HG03108 (cell line): Measurements from ENCODE around the gene HRH3.

Experiments used
- ATAC-seq: cut with Tn5 transposase; IDR thresholded peaks from one replicate; pipeline ENCODE4 v1.9.1; 2021; ENCODE audit warnings: moderate library complexity; ENCODE audit not compliant: unreplicated experiment

Gene HRH3

DNA sequence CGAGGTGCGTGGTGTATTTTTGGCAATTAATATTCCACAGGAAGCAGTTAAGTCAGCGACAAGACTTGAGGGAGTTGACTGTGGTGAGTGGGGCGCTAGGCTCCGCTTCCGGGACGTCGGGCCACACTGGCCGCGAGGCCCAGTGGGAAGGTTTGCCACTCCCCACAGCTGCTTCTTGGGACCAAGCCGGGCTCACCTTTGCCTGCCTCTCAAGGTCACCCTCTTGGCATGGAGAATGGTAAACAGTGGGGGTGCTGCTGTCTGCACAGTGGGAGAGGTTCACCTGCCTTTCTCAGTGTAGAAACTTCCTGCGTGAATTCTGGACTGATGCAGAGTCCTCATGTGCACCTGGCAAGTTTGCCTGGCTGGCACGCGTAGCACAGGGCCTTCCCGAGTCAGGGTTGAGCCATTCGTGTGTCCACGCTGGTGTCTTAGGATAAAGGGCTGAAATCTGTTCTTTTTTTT lies 24.6 kb upstream of the HRH3 start:
- ATAC-seq, result no peak

- no peak for ATAC-seq
Measured at GRCh38 chr20:62243906-62244515, 23.9 kb upstream of the HRH3 start.

GRCh38 chr20:62243106-62243505 lies 23.0 kb upstream of the HRH3 start:
- ATAC-seq, result no peak

DNA sequence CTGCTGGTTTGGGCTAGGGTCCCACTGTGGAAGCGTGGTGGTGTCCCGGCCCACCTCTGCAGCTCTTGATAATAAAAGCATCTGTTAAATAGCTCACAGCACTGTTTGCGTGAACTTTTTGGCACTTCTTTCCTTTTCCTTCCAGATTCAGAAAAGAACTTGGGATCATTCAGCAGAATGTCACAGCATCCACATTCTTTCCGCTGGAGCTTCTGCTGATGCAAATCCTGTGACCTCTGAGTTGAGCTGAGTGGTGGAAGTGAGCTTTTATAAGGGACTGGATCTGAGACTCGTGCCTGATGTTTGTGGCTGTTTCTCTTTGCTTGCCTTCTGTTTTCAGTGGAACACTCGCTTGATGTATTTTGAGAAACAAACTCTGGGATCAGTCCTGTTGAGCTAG lies 22.1 kb upstream of the HRH3 start:
- no peak for ATAC-seq

GRCh38 chr20:62241506-62241905 lies 21.4 kb upstream of the HRH3 start:
- ATAC-seq, result no peak

DNA sequence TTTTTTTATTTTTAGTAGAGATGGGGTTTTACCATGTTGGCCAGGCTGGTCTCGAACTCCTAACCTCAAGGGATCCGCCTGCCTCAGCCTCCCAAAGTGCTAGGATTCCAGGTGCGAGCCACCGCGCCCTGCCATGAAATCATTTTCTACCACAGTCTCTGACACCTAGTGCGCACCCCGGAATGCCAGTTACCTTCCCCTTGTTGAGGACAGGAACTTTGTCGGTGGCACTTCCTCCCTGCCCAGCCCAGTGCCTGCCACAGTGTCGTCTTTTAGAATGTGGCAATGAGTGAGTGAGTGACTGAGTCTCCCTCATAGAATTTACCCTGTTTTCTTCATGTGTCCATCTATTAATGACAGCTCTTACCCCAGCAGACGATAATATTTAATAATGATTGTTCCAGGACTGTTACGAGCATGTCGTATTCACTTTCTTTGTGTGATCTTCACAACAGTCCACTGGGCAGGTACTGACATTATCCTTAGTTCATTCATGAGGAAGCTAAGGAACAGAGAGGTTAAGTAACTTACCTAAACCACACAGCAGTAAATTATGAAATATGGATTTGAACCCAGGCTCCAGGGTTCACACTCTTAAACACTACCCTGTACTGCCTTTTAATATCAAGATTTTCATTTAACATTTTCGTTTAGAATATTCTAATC lies 20.1 kb upstream of the HRH3 start:
- ATAC-seq, result no peak

DNA sequence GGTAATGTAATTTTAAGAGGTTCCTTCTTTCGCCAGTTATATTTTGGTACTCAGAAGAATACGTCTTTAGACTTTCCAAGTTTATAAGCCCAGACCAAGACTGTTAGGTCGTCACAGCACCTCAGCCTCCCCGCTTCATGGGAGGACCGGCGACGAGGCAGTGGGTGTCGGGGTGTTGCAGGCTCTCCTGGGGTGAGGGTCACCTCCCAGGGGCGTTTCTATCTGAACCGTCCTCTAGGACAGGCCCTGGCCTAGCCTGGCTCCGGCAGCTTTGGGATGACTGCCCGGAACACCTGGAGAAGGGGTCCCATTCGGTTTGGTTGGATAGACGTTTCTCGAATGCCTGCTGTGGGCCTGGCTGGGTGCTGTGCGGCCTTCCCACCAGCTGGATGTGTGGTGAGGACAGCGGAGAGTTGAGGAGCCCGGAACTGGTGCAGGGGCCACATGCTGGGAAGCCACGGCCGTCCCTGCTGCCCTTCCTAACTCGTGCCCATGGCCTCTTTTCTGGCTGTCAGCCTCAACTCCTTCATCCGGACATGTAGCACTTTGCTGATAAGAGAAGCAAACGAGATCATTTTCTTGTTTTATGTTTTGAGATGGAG lies 19.3 kb upstream of the HRH3 start:
- no peak for ATAC-seq

GRCh38 chr20:62238569-62239277 lies 18.6 kb upstream of the HRH3 start:
- peak; percentile 1 for ATAC-seq

DNA sequence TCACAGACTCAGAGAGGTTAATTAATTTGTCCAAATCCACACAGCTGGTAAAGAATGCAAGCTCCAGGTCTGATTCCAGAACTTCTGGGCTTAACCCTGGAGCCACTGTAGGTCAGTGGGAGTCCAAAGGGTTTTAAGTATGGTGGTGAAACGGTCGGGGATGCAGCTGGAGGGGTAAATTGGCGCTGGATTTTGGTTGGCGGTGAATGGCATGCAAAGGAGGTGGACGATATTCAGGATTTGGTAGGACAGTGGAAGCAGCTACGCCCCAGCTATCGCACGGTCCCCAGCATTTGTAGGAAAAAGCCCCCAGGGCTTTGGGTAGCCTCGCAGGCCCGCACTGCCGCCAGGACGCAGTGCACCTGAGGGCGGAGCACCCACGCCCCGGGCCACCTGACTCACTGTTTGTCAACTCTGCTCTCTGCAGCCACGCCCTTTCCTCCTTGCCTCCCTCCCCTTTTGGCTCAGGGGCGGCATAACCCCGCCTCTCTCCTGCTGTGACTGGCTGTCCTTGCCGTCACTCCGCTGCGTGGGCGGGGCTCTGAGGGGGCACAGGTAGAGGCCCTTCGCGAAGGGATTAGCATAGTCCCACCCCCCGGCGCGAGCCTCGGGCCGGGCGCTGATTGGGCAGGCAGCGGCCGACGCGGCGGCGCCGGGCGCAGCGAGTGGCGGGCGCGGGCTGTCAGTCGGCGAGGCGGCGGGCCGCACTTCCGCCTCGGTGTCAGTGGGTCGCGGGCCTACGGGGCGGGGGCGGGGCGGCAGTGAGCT lies 17.9 kb upstream of the HRH3 start, which contains the start of gene OSBPL2:
OSBPL2 (plus strand) TSS at position 721 of the 768 bp plus-strand sequence. CDS start 17,664 bp downstream, outside the sequence.
- peak; percentile 97 for ATAC-seq

DNA sequence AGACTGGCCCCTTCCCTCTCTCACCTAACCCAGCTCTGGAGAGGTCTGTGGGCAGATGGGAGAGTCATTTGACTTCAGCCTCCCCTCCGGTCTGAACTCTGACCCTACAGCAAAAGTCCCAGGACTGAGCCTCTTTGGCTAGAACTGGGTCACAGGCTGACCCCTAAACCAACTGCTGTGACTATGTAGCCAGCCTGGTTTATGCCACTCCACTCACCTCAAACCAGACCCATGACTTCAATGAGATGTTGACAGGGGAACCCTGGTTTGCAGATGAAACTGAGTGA lies 17.4 kb upstream of the HRH3 start:
- ATAC-seq, result no peak

DNA sequence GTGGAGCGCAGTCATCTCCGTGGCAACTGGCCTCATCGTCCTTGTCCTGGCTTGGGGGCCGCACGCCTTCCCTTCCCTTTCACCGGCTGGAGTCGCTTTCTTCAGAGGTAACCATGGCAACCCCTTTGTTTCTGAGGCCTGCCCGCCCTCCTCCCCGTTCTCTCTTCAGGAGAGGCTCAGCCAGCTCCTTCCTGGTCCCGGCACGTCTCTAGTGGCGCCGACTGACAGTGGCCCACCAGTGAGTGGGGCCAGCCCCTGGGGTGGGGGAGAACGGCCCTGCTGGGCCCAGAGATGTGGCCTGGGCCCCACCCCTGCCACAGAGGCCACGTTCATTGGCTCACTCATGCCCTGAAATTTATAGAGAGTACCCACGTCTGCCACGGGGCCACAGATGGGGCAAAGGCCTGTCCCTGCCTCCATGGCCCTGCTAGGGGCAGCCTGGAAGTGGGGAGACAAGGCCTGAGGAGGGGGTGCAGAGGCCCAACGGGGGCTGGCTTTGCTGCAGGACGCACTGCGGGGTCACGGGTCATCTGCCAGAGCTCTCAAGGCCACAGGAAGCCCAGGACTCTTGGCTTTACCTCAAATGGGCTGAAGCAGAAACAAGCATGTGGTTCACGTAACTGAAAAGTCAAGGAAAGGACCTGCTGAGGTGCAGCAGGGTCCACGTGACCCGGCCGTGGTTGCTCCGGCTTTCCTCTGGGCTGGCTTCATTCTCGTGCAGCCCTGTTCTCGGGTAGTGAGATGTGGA lies 16.9 kb upstream of the HRH3 start:
- no peak for ATAC-seq

GRCh38 chr20:62236200-62236599 lies 16.1 kb upstream of the HRH3 start:
- no peak for ATAC-seq

GRCh38 chr20:62235777-62236157 lies 15.7 kb upstream of the HRH3 start:
- ATAC-seq, result no peak

DNA sequence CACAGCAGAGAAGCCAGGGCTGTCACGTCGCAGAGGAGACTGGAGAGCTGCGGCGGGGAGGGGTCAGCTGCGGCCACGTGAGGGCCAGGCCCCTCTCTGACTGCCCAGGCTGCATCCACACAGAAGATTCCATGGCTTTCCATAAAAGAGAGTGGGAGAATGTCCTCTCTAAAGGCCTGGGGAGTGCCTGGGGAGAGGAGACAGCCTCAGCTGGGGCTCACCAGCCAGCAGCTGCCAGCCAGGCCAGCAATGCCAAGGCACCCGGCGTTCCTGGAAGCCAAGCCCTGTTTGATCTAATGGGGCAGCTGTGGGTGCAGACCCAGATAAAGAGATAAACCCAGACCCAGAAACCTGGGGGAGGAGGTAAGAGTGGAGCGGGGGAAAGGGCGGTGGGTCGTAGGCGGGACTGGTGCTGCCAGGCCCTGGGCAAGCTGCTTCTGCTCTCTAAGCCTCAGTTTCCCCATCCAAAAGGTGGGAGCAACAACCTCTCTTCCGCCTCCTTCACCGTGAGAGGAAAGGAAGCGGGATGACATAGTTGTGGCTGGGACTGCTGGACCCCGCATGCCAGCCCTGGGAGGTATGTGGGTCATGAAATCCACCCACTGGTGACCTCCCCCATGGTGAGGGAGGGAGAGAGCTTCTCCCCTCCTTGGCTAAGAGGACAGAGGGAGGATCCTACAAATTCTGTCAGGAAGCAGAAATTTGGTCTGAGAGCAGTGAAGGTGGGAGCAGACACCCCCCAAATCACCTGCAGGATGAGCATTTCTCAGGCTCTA lies 15.1 kb upstream of the HRH3 start:
- ATAC-seq, result no peak

DNA sequence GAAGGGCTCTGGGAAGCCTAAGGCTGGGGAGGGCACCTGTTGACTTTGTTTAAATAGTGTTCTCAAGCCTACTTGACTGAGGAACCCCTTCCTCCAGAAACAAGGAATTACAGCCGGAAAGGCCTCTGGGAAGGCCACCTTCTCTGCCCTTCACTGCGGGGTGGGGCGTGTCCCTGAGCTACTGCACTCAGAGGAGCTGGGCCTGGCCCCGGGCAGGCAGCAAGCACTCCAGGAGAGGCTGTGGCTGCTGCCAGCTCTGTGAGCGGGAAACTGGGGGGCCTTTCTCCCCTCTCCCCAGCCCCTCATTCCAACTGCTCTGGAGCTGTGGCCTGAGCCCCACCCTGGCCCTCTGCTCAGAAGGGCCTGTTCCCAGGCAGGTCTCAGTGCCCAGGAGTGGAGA lies 14.3 kb upstream of the HRH3 start:
- no peak for ATAC-seq

GRCh38 chr20:62233684-62234083 lies 13.6 kb upstream of the HRH3 start:
- ATAC-seq, result no peak

DNA sequence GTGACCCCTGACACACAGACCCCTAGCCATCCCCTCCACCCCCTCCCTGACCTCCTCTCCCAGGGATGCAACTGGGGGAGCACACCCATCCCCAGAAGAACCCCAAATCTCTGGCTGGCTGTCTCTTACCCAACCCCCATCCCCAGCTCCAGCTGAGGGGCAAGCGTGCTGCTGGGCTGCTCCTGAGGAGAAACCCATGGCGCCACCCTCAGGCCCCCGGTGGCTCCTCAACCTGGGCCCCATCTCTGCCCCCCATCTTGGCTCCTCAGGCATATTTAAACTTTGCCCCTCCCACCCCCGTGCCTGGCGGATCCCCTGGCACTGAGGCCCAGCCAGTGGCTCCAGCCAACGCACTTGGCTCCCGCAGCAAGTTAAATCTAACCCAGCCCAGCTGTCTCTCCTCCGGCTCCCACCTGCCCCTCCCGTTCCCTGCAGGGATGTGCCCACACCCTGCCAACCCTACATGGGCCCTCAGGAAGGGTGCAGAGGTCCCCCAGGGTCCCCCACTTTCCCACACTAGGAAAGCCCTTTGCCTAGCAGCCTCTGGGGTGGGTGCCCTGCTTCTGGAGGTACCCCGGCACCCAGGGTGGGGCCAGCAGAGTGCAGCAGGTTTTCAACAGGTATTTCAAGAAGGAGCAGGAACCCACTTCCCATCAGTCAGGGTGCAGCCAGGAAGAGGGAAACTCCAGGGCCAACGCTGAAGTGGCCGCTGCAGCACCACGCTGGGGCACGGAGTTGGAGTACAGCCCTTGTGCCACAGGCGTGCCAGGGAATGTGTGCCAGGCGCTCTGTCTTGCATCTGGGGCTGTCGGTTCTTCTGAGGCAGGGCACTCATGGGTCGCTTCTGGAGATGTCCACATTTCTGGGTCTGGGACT lies 12.9 kb upstream of the HRH3 start:
- ATAC-seq, result no peak

DNA sequence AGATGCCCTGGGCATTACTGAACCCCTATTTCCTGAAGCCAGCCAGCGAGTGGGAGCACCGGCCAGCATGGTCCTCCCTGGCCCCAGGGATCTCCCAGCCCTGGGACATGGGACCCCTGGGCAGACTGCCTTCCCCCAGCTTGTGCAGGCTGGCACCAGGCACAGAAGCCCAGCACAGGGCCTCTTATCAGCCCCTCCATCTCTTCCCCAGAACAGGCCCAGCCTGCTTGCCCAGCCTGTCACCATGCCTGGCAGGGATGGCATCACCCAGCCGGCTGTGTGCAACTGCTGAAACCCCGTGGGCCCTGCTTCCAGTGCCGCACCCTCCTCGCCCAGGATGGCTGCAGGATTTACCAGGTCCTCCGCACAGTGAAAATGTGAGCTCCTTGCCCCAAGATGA lies 12.1 kb upstream of the HRH3 start:
- no peak for ATAC-seq

- ATAC-seq, result no peak
Measured at GRCh38 chr20:62231292-62231691, 11.2 kb upstream of the HRH3 start.
